Measurements from ENCODE around the gene SPAG4. TPM values are rescaled to one million over a fixed set of nuclear protein-coding genes. Genes with fewer than 3 reads are reported as not detected.

The SPAG4 gene
- polyA plus RNA-seq, 1 donor (not counting 4 experiments of a cell fraction or from before 2014, with no cell fraction given) = 0.93 TPM

DNA sequence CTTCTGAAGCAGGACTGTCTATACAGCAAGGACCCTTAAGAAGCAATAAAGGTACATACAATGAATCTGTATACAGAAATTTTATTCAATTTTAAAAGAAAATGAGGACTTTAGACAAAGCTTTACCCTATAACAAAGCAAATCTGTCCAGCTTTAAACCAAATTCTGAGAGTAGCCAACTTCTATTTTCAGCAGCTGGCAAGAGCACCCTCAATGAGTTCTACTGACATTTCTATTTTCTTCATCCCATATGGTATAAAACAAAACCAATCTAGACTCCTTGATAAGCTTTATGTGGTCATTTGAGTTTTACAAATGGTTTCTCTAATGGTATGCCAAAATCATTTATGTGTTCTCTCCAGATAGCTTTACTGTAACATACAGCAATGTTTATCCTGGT, 36.3 kb downstream of the SPAG4 start:
- dilution Hi-C loops (cut with MboI; ENCODE audit: extremely low pct_ligation_motif_present, low sequenced_read_pairs) = no loop called here
- no peaks in the 10 kb centered on the region for H3K9me3 ChIP-seq (ENCODE audit: control insufficient read depth, low read depth, low read length)
- H3K79me2 ChIP-seq (ENCODE audit: control insufficient read depth, insufficient read depth, low read length) = peaks cover 96% of the 10 kb centered on the region
- H3K36me3 ChIP-seq (ENCODE audit: control insufficient read depth in 2 of 2, extremely low read depth in 1 of 2, insufficient read depth in 2 of 2, low read length in 2 of 2) = peaks cover 15 to 38% of the 10 kb centered on the region in 2 experiments
- H2AFZ ChIP-seq (ENCODE audit: control insufficient read depth, low read length) = no peak overlapping the region
- no peaks in the 10 kb centered on the region for H3K27me3 ChIP-seq (ENCODE audit: control insufficient read depth, extremely low read depth, insufficient read depth, low read length)
- H3K4me1 ChIP-seq (ENCODE audit: control insufficient read depth, extremely low read depth, insufficient read depth, low read length) = no peaks in the 10 kb centered on the region
- no peak overlapping the region for H3K4me2 ChIP-seq (ENCODE audit: control insufficient read depth, extremely low read depth, insufficient read depth, low read depth, low read length)
- FAIRE-seq (no peak), DNase-seq (ENCODE audit: low read depth, low spot score) (no peak)
- no peak overlapping the region for H3K4me3 ChIP-seq (ENCODE audit: control insufficient read depth in 2 of 3, extremely low read depth in 1 of 3, insufficient read depth in 2 of 3, low read depth in 1 of 3, low read length in 3 of 3)
- H3K9ac ChIP-seq (ENCODE audit: control insufficient read depth, extremely low read depth, insufficient read depth, low read length) = no peak overlapping the region
- H3K9me1 ChIP-seq (ENCODE audit: control insufficient read depth, extremely low read depth, insufficient read depth, low read length) = no peaks in the 10 kb centered on the region
- H4K20me1 ChIP-seq (ENCODE audit: control insufficient read depth, extremely low read depth, insufficient read depth, low read length) = peaks cover 40% of the 10 kb centered on the region
- no peak overlapping the region for H3K27ac ChIP-seq (ENCODE audit: control insufficient read depth, insufficient read depth, low read length)
- TF ChIP-seq EZH2 (IDR thresholded peaks at IDR 0.05; ENCODE audit: low read length) = no peak
- TF ChIP-seq, protein P1, sequence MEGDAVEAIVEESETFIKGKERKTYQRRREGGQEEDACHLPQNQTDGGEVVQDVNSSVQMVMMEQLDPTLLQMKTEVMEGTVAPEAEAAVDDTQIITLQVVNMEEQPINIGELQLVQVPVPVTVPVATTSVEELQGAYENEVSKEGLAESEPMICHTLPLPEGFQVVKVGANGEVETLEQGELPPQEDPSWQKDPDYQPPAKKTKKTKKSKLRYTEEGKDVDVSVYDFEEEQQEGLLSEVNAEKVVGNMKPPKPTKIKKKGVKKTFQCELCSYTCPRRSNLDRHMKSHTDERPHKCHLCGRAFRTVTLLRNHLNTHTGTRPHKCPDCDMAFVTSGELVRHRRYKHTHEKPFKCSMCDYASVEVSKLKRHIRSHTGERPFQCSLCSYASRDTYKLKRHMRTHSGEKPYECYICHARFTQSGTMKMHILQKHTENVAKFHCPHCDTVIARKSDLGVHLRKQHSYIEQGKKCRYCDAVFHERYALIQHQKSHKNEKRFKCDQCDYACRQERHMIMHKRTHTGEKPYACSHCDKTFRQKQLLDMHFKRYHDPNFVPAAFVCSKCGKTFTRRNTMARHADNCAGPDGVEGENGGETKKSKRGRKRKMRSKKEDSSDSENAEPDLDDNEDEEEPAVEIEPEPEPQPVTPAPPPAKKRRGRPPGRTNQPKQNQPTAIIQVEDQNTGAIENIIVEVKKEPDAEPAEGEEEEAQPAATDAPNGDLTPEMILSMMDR (optimal IDR thresholded peaks at IDR 0.05 in 1 of 3, IDR thresholded peaks at IDR 0.05 in 1 of 3, conservative IDR thresholded peaks at IDR 0.05 in 1 of 3; ENCODE audit: extremely low read depth in 1 of 3, insufficient read depth in 2 of 3, low read length in 3 of 3) = no peak

DNA sequence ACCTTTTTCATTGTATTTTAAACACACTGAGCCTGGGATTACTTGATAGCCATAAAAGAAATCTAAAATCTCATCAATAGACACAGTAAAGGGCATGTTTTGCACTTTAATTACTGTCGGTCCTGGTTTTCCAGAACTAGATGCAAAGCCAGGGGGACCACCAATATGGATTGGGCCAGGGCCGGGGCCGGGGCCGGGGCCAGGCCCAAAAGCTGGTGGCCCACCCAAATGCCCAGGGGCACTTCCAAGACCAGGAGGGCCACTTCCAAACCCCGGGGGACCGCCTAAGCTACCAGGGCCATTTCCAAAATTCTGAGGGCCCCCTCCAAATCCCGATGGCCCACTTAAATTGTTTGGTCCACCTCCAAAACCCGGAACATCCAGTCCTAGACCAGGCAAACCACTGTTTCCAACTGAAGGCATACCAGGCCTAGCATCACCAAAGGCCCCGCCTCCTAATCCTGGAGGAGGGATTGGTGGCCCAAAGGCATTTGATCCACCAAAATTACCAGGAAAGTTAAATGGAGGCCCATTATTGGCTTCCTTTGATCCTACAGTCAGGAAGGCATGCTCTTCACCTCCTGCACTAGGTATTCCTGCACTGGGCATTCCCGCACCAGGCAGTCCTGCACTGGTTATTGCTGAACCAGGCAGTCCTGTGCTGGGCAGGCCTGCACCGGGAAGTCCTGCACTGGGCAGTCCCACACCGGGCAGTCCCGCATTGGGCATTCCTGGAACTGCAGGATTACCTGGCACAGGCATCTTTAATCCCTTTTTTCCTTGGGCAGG, 37.2 kb downstream of the SPAG4 start:
- peaks cover 98% of the 10 kb centered on the region for H3K79me2 ChIP-seq (ENCODE audit: control insufficient read depth, insufficient read depth, low read length)
- no peaks in the 10 kb centered on the region for H3K9me3 ChIP-seq (ENCODE audit: control insufficient read depth, low read depth, low read length)
- no peak overlapping the region for H3K9ac ChIP-seq (ENCODE audit: control insufficient read depth, extremely low read depth, insufficient read depth, low read length)
- peaks cover 44% of the 10 kb centered on the region for H4K20me1 ChIP-seq (ENCODE audit: control insufficient read depth, extremely low read depth, insufficient read depth, low read length)
- H3K4me3 ChIP-seq (ENCODE audit: control insufficient read depth in 2 of 3, extremely low read depth in 1 of 3, insufficient read depth in 2 of 3, low read depth in 1 of 3, low read length in 3 of 3) = no peak overlapping the region
- H3K9me1 ChIP-seq (ENCODE audit: control insufficient read depth, extremely low read depth, insufficient read depth, low read length) = no peaks in the 10 kb centered on the region
- no peak overlapping the region for H3K27ac ChIP-seq (ENCODE audit: control insufficient read depth, insufficient read depth, low read length)
- no peak for TF ChIP-seq EZH2 (IDR thresholded peaks at IDR 0.05; ENCODE audit: low read length)
- TF ChIP-seq, protein P1 (optimal IDR thresholded peaks at IDR 0.05 in 1 of 3, IDR thresholded peaks at IDR 0.05 in 1 of 3, conservative IDR thresholded peaks at IDR 0.05 in 1 of 3; ENCODE audit: extremely low read depth in 1 of 3, insufficient read depth in 2 of 3, low read length in 3 of 3) = no peak
- H3K4me1 ChIP-seq (ENCODE audit: control insufficient read depth, extremely low read depth, insufficient read depth, low read length) = no peaks in the 10 kb centered on the region
- no peak for FAIRE-seq
- H3K27me3 ChIP-seq (ENCODE audit: control insufficient read depth, extremely low read depth, insufficient read depth, low read length) = no peaks in the 10 kb centered on the region
- H3K36me3 ChIP-seq (ENCODE audit: control insufficient read depth in 2 of 2, extremely low read depth in 1 of 2, insufficient read depth in 2 of 2, low read length in 2 of 2) = peaks cover 13 to 38% of the 10 kb centered on the region in 2 experiments
- H2AFZ ChIP-seq (ENCODE audit: control insufficient read depth, low read length) = no peak overlapping the region
- H3K4me2 ChIP-seq (ENCODE audit: control insufficient read depth, extremely low read depth, insufficient read depth, low read depth, low read length) = no peak overlapping the region
- DNase-seq (ENCODE audit: low read depth, low spot score) = no peak
- dilution Hi-C loops (cut with MboI; ENCODE audit: extremely low pct_ligation_motif_present, low sequenced_read_pairs) = no loop called here
